Activated T-helper 17 cell treated with anti-CD3 and anti-CD28 coated beads, Interleukin-2, amount 50 U/mL, for 72 hours (primary cell): Measurements from ENCODE around the gene ZNF496. TPM values are rescaled to one million over a fixed set of nuclear protein-coding genes. Genes with fewer than 3 reads are reported as not detected.

Experiments used
- ATAC-seq: fragments of 150-1000 bp; cut with Tn5 transposase; replicated peaks from 2 replicates; pipeline ENCODE4 v1.10.0; 2021; ENCODE audit warnings: mild to moderate bottlenecking, moderate library complexity
- H3K27ac Mint-ChIP-seq: one replicate; pipeline ENCODE4 v1.8.0; 2022; ENCODE audit warnings: mixed read lengths
- H3K27me3 Mint-ChIP-seq: one replicate; pipeline ENCODE4 v1.8.0; 2022; ENCODE audit warnings: mixed read lengths
- H3K36me3 Mint-ChIP-seq: one replicate; pipeline ENCODE4 v1.8.0; 2022; ENCODE audit warnings: low read depth, mild to moderate bottlenecking, mixed read lengths
- H3K4me1 Mint-ChIP-seq: one replicate; pipeline ENCODE4 v1.8.0; 2022; ENCODE audit warnings: mixed read lengths
- H3K4me3 Mint-ChIP-seq: one replicate; pipeline ENCODE4 v1.8.0; 2022; ENCODE audit warnings: mild to moderate bottlenecking, mixed read lengths
- H3K9me3 Mint-ChIP-seq: one replicate; pipeline ENCODE4 v1.8.0; 2022; ENCODE audit warnings: mixed read lengths
- total RNA-seq, 2 donors: library from RNA; stranded (reverse); gene quantifications; one replicate each; pipeline ENCODE4 v1.2.3, GENCODE V29; 2022

ZNF496 gene
- total RNA-seq, 2 donors from 2014 or later = 2.0 to 4.3 TPM

GRCh38 chr1:247343801-247344200 lies 12.1 kb upstream of the ZNF496 start:
- ATAC-seq = no peak
- Mint-ChIP-seq H3K4me3 (no peak overlapping the region), H3K36me3 (no peaks in the 10 kb centered on the region), H3K9me3 (no peaks in the 10 kb centered on the region), H3K27ac (no peak overlapping the region), H3K4me1 (peaks cover 11% of the 10 kb centered on the region), H3K27me3 (peaks cover 5% of the 10 kb centered on the region)

GRCh38 chr1:247338723-247339275 lies 7.1 kb upstream of the ZNF496 start:
- Mint-ChIP-seq H3K27me3 (no peaks in the 10 kb centered on the region), H3K36me3 (no peaks in the 10 kb centered on the region), H3K4me1 (peaks cover 17% of the 10 kb centered on the region), H3K9me3 (no peaks in the 10 kb centered on the region), H3K27ac (no peak overlapping the region), H3K4me3 (no peak overlapping the region)
- ATAC-seq = no peak

GRCh38 chr1:247337961-247338360 lies 6.3 kb upstream of the ZNF496 start:
- Mint-ChIP-seq H3K27ac (no peak overlapping the region), H3K36me3 (no peaks in the 10 kb centered on the region), H3K4me1 (peaks cover 11% of the 10 kb centered on the region)

GRCh38 chr1:247337250-247337746 lies 5.6 kb upstream of the ZNF496 start:
- no peak overlapping the region for H3K27ac Mint-ChIP-seq
- peaks cover 6% of the 10 kb centered on the region for H3K4me1 Mint-ChIP-seq
- no peaks in the 10 kb centered on the region for H3K27me3 Mint-ChIP-seq
- H3K36me3 Mint-ChIP-seq = no peaks in the 10 kb centered on the region
- no peak for ATAC-seq
- H3K4me3 Mint-ChIP-seq = no peak overlapping the region
- no peaks in the 10 kb centered on the region for H3K9me3 Mint-ChIP-seq

More at GRCh38 chr1:247337961-247338360, 6.3 kb upstream of the ZNF496 start:
- Mint-ChIP-seq H3K27me3 (no peaks in the 10 kb centered on the region), H3K4me3 (no peak overlapping the region), H3K9me3 (no peaks in the 10 kb centered on the region)
- no peak for ATAC-seq

- Mint-ChIP-seq H3K9me3 (no peaks in the 10 kb centered on the region), H3K27ac (no peak overlapping the region), H3K27me3 (no peaks in the 10 kb centered on the region), H3K4me3 (no peak overlapping the region), H3K36me3 (no peaks in the 10 kb centered on the region), H3K4me1 (peaks cover 6% of the 10 kb centered on the region)
- no peak for ATAC-seq
Measured at GRCh38 chr1:247336390-247336789, 4.7 kb upstream of the ZNF496 start.

GRCh38 chr1:247335882-247336281 lies 4.2 kb upstream of the ZNF496 start:
- Mint-ChIP-seq H3K27me3 (no peaks in the 10 kb centered on the region), H3K4me1 (peaks cover 6% of the 10 kb centered on the region), H3K27ac (no peak overlapping the region), H3K9me3 (no peaks in the 10 kb centered on the region), H3K4me3 (no peak overlapping the region), H3K36me3 (no peaks in the 10 kb centered on the region)
- no peak for ATAC-seq

- H3K4me3 Mint-ChIP-seq = no peak overlapping the region
- ATAC-seq = no peak
Measured at GRCh38 chr1:247334378-247335133, 2.9 kb upstream of the ZNF496 start.

GRCh38 chr1:247332623-247333361 lies 1.1 kb upstream of the ZNF496 start:
- Mint-ChIP-seq H3K4me3 (peak overlapping the region; percentile 29), H3K27ac (no peak overlapping the region), H3K27me3 (no peaks in the 10 kb centered on the region), H3K4me1 (peaks cover 5% of the 10 kb centered on the region), H3K36me3 (peaks cover 6% of the 10 kb centered on the region), H3K9me3 (no peaks in the 10 kb centered on the region)
- no peak for ATAC-seq

More at GRCh38 chr1:247334378-247335133, 2.9 kb upstream of the ZNF496 start:
- H3K9me3 Mint-ChIP-seq = no peaks in the 10 kb centered on the region
- no peaks in the 10 kb centered on the region for H3K36me3 Mint-ChIP-seq
- no peaks in the 10 kb centered on the region for H3K27me3 Mint-ChIP-seq
- H3K4me1 Mint-ChIP-seq = peaks cover 6% of the 10 kb centered on the region
- no peak overlapping the region for H3K27ac Mint-ChIP-seq

GRCh38 chr1:247332215-247332622 lies 552 bp upstream of the ZNF496 start:
- Mint-ChIP-seq H3K27ac (no peak overlapping the region), H3K27me3 (no peaks in the 10 kb centered on the region), H3K4me1 (no peaks in the 10 kb centered on the region), H3K9me3 (no peaks in the 10 kb centered on the region), H3K36me3 (peaks cover 11% of the 10 kb centered on the region), H3K4me3 (peak overlapping the region; percentile 29)
- ATAC-seq = peak; percentile 25

GRCh38 chr1:247331172-247331524 lies 519 bp downstream of the ZNF496 start:
- Mint-ChIP-seq H3K9me3 (no peaks in the 10 kb centered on the region), H3K27ac (no peak overlapping the region), H3K27me3 (no peaks in the 10 kb centered on the region), H3K36me3 (peaks cover 11% of the 10 kb centered on the region), H3K4me1 (peaks cover 5% of the 10 kb centered on the region), H3K4me3 (peak overlapping the region; percentile 76)
- ATAC-seq = peak; percentile 84

- H3K36me3 Mint-ChIP-seq = peaks cover 11% of the 10 kb centered on the region
- peak overlapping the region; percentile 65 for H3K27ac Mint-ChIP-seq
- peak overlapping the region; percentile 76 for H3K4me3 Mint-ChIP-seq
- peaks cover 5% of the 10 kb centered on the region for H3K4me1 Mint-ChIP-seq
- H3K9me3 Mint-ChIP-seq = no peaks in the 10 kb centered on the region
- ATAC-seq = no peak
- no peaks in the 10 kb centered on the region for H3K27me3 Mint-ChIP-seq
Measured at GRCh38 chr1:247330548-247331171, 1.0 kb downstream of the ZNF496 start.

- no peak overlapping the region for H3K27ac Mint-ChIP-seq
- no peaks in the 10 kb centered on the region for H3K9me3 Mint-ChIP-seq
- peaks cover 11% of the 10 kb centered on the region for H3K36me3 Mint-ChIP-seq
- no peaks in the 10 kb centered on the region for H3K27me3 Mint-ChIP-seq
- H3K4me3 Mint-ChIP-seq = no peak overlapping the region
- ATAC-seq = no peak
- H3K4me1 Mint-ChIP-seq = peaks cover 5% of the 10 kb centered on the region
Measured at GRCh38 chr1:247329097-247329617, 2.5 kb downstream of the ZNF496 start.

- H3K27ac Mint-ChIP-seq = no peak overlapping the region
- no peaks in the 10 kb centered on the region for H3K9me3 Mint-ChIP-seq
- H3K36me3 Mint-ChIP-seq = peaks cover 11% of the 10 kb centered on the region
- H3K27me3 Mint-ChIP-seq = no peaks in the 10 kb centered on the region
- ATAC-seq = no peak
- peaks cover 5% of the 10 kb centered on the region for H3K4me1 Mint-ChIP-seq
- H3K4me3 Mint-ChIP-seq = no peak overlapping the region
Measured at GRCh38 chr1:247328311-247328710, 3.4 kb downstream of the ZNF496 start.

GRCh38 chr1:247326411-247327130 lies 5.1 kb downstream of the ZNF496 start:
- no peak overlapping the region for H3K4me3 Mint-ChIP-seq
- H3K36me3 Mint-ChIP-seq = peaks cover 26% of the 10 kb centered on the region
- H3K27ac Mint-ChIP-seq = no peak overlapping the region
- H3K9me3 Mint-ChIP-seq = no peaks in the 10 kb centered on the region
- peaks cover 5% of the 10 kb centered on the region for H3K4me1 Mint-ChIP-seq
- no peaks in the 10 kb centered on the region for H3K27me3 Mint-ChIP-seq
- no peak for ATAC-seq
